WI38 (cell line): ENCODE data around the gene SOBP.

Experiments used
- H3K4me3 ChIP-seq: 2 replicates; pipeline ENCODE4 v1.5.1; 2011; ENCODE audit warnings: low read depth, mild to moderate bottlenecking, control low read depth, low read length
- CTCF ChIP-seq: IDR thresholded peaks from 2 replicates; pipeline ENCODE4 v1.5.1; 2012; ENCODE audit warnings: low read depth, mild to moderate bottlenecking, control low read depth, low read length

Gene SOBP

GRCh38 chr6:107533415-107534059, 43.6 kb downstream of the SOBP start:
- no peak overlapping the region for H3K4me3 ChIP-seq
- TF ChIP-seq CTCF, result no peak

DNA sequence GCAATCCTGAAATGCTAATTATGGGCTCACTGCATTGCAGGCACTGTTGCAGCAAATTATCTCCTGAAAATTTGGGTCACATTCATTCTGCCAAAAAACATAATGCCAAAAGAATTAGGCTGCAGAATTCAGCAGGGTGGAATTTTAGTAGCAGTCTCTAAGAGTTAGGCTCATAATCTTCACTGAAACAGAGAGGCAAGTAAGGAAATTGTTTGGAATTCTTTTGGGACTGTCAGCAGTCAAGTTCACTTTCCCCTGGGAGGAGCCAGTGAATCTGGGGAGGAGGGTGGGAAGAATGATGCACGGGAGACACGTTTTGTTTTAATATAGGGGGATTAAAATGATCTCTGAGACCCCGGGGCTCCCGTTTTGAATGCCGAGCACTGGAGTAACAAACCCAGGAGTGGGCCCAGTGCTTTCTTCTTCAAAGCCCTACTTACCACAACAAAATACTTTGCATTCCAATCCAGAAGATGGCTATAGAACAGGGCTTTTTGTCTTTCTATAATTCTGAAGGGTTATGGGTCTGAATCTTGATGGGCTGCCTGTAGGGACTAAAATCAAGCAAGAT, 44.7 kb downstream of the SOBP start:
- H3K4me3 ChIP-seq, result no peak overlapping the region
- TF ChIP-seq CTCF, result no peak

- no peak for TF ChIP-seq CTCF
- no peak overlapping the region for H3K4me3 ChIP-seq
Observed at GRCh38 chr6:107535626-107536025, 45.7 kb downstream of the SOBP start.

DNA sequence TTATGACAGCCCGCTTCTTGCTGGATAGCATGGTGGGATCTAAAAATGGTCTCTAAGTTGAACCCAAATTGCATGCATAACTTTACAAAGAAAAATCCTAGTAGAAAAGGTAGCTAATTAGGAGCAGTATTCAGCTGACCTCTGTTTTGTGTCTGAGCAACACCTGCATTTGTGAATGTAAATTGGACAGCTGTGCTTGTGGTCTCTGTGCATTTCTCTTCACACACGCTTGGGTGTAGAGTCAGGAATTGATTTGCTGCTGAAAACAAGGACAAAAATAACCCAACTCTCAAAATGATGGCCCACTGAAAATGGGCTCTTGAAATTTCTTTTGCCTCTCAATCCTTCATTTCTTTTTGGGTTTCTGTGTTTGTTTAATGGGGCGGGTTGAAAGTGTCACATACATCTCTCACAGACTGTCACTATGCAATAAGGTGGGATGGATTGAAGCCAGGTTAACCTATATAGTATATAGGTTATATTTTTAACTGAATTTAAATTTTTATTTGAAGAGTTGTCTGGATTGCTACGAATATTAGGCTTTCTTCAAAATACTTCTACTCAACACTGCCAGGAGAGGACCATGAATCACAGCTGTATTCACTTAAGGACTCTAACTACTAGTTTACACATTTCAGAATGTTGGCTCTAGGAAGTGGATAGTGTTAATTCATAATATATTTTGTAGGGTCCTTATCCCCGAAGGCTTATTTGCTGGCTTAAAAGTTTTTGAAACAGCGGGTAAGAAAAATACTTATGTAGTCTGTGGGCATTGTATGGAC, 46.5 kb downstream of the SOBP start:
- no peak overlapping the region for H3K4me3 ChIP-seq
- TF ChIP-seq CTCF, result no peak

DNA sequence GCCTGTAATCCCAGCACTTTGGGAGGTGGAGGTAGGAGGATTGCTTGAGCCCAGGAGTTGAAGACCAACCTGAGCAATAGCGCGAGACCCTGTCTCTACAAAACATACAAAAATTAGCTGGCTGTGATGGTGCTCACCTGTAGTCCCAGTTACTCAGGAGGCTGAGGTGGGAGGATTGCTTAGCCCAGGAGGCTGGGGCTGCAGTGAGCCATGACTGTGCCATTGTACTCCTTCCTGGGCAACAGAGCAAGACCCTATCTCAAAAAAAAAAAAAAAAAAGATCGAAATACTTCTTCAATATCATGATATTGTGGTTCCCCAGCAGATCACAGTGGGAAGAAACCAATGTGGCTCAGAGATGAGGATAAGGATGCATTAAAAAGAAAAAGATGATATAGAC, 47.6 kb downstream of the SOBP start:
- H3K4me3 ChIP-seq, result no peak overlapping the region
- no peak for TF ChIP-seq CTCF

GRCh38 chr6:107538856-107539387, 49.0 kb downstream of the SOBP start:
- no peak for TF ChIP-seq CTCF
- no peak overlapping the region for H3K4me3 ChIP-seq

GRCh38 chr6:107539409-107539808, 49.5 kb downstream of the SOBP start:
- no peak for TF ChIP-seq CTCF
- no peak overlapping the region for H3K4me3 ChIP-seq
